Skeletal muscle tissue (tissue), 4 donors: ENCODE results near the gene RGS7. TPM values are rescaled to one million over a fixed set of nuclear protein-coding genes. Genes with fewer than 3 reads are reported as not detected.

Experiments
- H3K27ac ChIP-seq: one replicate; pipeline ENCODE4 v1.7.0; 2013; ENCODE audit warnings: mild to moderate bottlenecking, low read depth, low read length, inconsistent platforms
- H3K27me3 ChIP-seq, 3 donors: one replicate each; pipeline ENCODE4 v1.7.0; 2013; ENCODE audit warnings: low read length in 3 of 3; ENCODE audit not compliant: control insufficient read depth in 3 of 3, insufficient read depth in 3 of 3
- H3K36me3 ChIP-seq, 3 donors: one replicate each; pipeline ENCODE4 v1.7.0; 2013; ENCODE audit warnings: low read length in 3 of 3; ENCODE audit not compliant: control insufficient read depth in 3 of 3, insufficient read depth in 3 of 3
- H3K4me1 ChIP-seq, 3 donors: one replicate each; pipeline ENCODE4 v1.7.0; 2013; ENCODE audit warnings: low read length in 3 of 3, mild to moderate bottlenecking in 3 of 3; ENCODE audit not compliant: control insufficient read depth in 3 of 3, insufficient read depth in 3 of 3
- H3K4me3 ChIP-seq, 3 donors: one replicate each; pipeline ENCODE4 v1.7.0; 2013; ENCODE audit warnings: low read length in 3 of 3
- H3K9ac ChIP-seq, 3 donors: one replicate each; pipeline ENCODE4 v1.7.0; 2013; ENCODE audit warnings: low read length in 3 of 3, mild to moderate bottlenecking in 3 of 3, moderate library complexity in 2 of 3, low read depth in 1 of 3
- H3K9me3 ChIP-seq, 3 donors: one replicate each; pipeline ENCODE4 v1.7.0; 2013; ENCODE audit warnings: low read length in 3 of 3; ENCODE audit not compliant: control insufficient read depth in 3 of 3
- total RNA-seq: library from RNA; depleted of rRNA; stranded (reverse); fragments of >200 nt; gene quantifications from one replicate; pipeline ENCODE4 v1.2.3, GENCODE V29; 2014
- donor health status: Osteomylitis.

The RGS7 gene
- total RNA-seq, 1 donor from 2014 or later = not detected

DNA sequence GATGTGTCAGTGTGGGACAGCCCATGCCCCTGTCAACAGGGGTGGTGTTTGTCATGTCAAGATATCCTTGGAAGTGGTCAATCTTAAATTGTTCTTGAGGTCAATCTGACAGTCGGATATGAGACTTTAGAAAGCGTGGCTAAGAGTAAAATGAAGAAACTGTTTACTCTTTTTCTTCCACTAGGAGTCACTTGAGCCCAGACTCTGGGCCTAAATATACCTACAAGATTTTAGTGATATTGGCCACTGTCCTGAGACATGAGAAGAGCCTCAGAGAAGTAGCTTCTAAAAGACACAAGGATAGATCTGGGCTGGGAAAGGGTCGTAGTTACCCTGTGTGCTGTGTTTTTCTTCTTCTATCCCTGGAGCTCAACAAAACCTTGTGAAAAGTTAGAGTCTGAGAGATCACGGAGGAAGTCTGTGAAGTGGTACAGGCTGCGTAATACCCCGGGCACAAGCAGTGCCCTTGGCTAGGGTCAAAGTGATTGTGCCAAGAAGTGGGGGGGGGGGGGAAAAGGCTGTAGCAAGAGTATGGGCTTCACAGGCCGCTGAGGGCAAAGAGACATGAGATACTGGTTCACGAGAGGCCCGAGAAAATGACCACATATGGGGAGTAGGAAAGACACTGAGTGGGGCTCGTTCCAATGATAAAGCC lies 389.8 kb downstream of the RGS7 start:
- Histone ChIP-seq H3K36me3 (no peaks in the 10 kb centered on the region), H3K4me3 (no peak overlapping the region), H3K27ac (no peak overlapping the region), H3K27me3 (no peaks in the 10 kb centered on the region), H3K9ac (no peak overlapping the region), H3K4me1 (no peaks in the 10 kb centered on the region), H3K9me3 (no peaks in the 10 kb centered on the region)

DNA sequence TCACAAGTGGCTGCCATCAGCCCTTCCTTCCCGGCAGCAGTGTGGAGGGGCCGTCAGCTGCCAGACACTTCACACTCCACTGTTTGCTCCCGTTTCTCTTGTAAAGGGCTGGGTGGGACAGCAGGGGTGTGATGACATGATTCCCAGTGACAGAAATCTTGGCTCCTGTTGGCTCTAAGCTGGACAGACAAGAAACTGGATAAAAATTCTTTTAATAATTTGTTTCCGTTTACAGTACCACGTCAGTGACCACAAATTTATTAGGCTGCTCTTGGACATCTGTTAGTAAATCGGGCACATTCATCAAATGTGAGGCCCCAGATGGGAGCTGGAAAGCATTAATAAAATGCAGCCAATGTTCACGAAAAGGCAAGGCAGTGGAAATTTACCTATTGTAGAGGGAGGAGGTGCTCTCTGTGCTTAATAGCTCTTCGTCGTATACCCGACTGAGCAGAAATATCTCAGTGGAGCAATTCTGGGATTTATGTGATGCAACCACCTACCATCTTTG lies 391.4 kb downstream of the RGS7 start:
- no peaks in the 10 kb centered on the region for H3K4me1 ChIP-seq
- H3K36me3 ChIP-seq = no peaks in the 10 kb centered on the region
- no peaks in the 10 kb centered on the region for H3K27me3 ChIP-seq
- no peaks in the 10 kb centered on the region for H3K9me3 ChIP-seq
- no peak overlapping the region for H3K9ac ChIP-seq
- no peak overlapping the region for H3K4me3 ChIP-seq
- H3K27ac ChIP-seq = no peak overlapping the region

DNA sequence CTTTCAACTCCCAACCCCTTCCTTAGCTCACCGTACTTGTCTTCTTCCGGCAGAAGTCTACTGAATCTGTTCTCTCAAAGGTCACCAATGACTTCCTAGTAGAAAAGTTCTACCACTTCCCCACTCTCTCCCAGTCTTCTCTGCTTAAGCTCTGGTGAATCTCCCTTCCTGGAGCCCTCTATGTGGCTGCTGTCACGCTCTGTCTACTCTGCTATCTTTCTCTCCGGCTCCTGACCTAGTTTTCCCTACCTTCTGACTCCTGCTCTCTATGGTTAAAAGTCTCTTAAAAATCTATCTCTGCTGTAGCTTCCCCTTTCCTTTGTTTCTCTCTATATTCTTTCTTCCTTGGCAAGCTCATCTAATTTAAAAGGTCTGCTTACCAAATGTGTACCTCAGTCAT lies 394.9 kb downstream of the RGS7 start:
- H3K4me3 ChIP-seq = no peak overlapping the region
- H3K36me3 ChIP-seq = no peaks in the 10 kb centered on the region
- no peak overlapping the region for H3K27ac ChIP-seq
- H3K4me1 ChIP-seq = no peaks in the 10 kb centered on the region
- H3K9me3 ChIP-seq = no peaks in the 10 kb centered on the region
- no peaks in the 10 kb centered on the region for H3K27me3 ChIP-seq
- H3K9ac ChIP-seq = no peak overlapping the region

DNA sequence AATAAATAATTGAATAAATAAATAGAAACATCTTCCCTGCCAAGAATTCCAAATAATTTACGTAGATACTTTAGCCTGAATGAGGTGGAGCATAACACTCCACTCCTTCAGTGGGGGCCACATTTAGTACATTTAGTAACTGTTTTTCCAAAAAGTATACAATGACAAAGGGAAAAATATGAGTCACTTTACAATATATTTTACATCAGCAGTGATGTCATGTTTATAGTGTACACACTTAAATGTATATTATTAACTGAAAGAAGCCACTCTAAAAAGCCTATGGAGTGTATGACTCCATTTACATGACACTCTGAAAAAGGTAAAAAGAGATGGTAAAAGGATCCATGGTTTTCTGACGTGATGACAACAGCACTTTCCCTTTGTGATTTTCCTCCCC lies 400.6 kb downstream of the RGS7 start:
- no peaks in the 10 kb centered on the region for H3K9me3 ChIP-seq
- H3K27me3 ChIP-seq = no peaks in the 10 kb centered on the region
- H3K4me3 ChIP-seq = no peak overlapping the region
- H3K9ac ChIP-seq = no peak overlapping the region
- H3K36me3 ChIP-seq = no peaks in the 10 kb centered on the region
- H3K4me1 ChIP-seq = no peaks in the 10 kb centered on the region
- H3K27ac ChIP-seq = no peak overlapping the region

DNA sequence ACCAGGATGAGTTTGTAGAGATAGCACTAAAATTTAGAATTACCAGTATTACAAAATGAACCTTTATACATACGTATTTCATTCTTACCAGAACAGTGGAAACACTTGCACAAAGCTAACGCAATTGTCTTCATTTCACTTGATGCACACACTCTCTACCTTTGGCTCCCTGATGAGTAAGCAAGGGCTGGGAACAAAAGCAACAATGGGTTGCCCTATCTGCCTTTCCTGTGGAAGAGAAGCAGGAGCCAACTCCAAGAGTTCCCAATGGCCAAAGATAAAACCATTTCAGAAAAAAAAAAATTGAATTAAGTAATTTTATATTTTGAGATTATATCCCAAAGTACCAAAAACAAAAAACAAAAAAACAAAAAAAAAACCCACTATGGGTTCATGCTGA lies 401.0 kb downstream of the RGS7 start:
- Histone ChIP-seq H3K4me3 (no peak overlapping the region), H3K27me3 (no peaks in the 10 kb centered on the region), H3K4me1 (no peaks in the 10 kb centered on the region), H3K27ac (no peak overlapping the region), H3K36me3 (no peaks in the 10 kb centered on the region), H3K9me3 (no peaks in the 10 kb centered on the region), H3K9ac (no peak overlapping the region)

DNA sequence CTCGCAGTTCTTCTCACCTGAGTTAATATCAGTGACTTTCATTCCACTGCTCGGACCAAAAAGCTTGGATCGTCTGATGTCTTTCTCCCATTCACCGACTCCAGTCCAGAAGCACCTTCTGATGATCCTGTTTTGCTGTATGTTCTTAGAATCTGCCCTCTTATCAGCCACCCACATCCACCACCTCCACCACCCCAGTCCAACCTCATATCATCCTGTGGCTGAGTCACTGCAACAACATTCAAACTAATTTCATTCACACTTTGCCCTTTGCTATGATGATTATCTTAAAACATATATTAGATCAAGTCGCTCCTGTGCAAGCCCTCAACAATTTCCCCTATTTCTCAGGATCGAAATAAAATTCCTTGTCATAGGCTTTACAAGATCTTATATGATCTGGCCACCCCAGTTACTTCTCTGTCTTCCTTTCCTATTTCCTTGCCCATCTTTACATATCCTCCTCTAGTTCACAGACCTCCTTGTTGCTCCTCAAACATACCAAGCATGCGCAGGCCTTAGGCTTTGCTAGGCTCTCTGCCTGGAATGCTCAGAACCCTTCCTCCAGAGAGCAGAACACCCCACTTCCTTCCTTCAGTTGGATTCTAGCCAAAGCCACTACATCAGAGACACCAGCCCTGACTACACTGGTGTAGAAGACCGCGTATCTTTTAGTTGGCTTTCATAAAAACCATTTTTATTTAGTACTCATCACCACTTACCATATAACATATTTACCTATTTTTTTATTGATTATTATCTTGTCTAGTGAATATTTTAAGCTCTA lies 409.4 kb downstream of the RGS7 start:
- no peaks in the 10 kb centered on the region for H3K27me3 ChIP-seq
- no peaks in the 10 kb centered on the region for H3K36me3 ChIP-seq
- H3K4me3 ChIP-seq = no peak overlapping the region
- H3K9me3 ChIP-seq = no peaks in the 10 kb centered on the region
- no peaks in the 10 kb centered on the region for H3K4me1 ChIP-seq
- no peak overlapping the region for H3K27ac ChIP-seq
- no peak overlapping the region for H3K9ac ChIP-seq

DNA sequence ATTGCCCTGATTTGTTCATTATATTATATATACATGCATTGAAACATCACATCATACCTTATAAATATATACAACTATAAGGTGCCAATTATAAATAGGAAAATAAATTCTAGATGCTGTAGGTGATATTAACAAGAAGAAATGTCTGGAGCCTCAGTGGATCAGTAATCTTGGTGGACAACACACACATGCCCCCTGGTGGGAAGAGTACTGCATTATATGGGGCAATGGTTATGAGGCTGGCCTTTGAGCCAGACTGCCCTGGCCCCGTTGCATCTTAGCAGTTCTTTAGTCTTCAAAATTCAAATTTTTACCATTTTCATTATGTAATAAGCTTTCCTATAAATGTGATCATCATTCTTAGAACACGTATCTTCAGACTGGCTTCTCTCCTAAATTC lies 410.1 kb downstream of the RGS7 start:
- Histone ChIP-seq H3K4me1 (no peaks in the 10 kb centered on the region), H3K9me3 (no peaks in the 10 kb centered on the region), H3K9ac (no peak overlapping the region), H3K27me3 (no peaks in the 10 kb centered on the region), H3K4me3 (no peak overlapping the region), H3K27ac (no peak overlapping the region), H3K36me3 (no peaks in the 10 kb centered on the region)

DNA sequence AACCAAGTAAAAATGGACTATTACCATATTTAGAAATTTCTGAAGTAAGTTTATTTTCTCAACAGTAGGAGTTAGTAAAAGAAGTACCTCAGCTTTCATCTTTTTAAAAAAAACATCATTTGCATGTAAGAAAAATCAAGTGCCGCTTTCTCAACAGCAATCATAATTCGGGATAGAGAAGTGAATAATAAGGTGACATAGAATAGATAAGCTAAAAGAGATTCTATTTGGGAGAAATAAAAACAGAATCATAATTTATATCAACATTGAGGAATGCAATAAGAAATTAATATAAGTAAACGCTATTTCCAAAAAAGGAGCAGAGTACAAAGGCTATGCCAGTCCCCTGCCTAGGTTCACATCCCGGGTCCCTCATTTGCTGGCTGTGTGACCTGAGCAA lies 414.1 kb downstream of the RGS7 start:
- Histone ChIP-seq H3K4me1 (no peaks in the 10 kb centered on the region), H3K36me3 (no peaks in the 10 kb centered on the region), H3K9ac (no peak overlapping the region), H3K4me3 (no peak overlapping the region), H3K9me3 (no peaks in the 10 kb centered on the region), H3K27ac (no peak overlapping the region), H3K27me3 (no peaks in the 10 kb centered on the region)

DNA sequence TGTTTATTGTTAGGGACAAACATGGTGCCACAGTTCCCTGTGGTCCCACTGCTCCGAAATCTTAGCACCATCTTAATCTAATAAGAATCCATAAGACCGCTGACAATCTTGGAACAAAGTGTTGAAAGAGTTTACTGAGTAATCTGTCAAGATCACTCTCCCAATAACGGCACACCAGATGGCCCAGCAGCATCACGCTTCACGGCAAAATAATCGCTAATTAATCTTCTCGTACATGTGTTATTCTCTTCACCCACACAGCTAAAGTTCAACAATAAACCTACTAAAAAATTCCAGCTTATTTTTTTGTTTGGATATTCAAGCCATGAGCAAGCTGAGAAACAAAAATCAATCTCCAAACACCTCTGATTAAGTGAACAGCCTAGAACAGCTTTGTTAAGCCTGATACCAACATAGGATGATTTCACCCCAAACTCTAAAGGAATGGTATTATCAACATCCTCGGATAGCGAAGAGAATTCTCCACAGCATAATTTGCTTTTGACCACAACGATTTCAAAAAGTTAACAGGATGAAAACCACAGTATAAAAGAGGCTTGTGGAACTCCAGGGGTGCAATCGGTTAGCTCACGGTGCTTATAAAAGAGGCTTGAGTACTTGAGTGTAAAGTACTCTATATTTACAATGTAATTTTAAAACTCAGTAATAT lies 415.2 kb downstream of the RGS7 start:
- H3K27ac ChIP-seq = no peak overlapping the region
- H3K9me3 ChIP-seq = peaks cover 2 to 5% (median 3%) of the 10 kb centered on the region in 3 donors
- H3K36me3 ChIP-seq = no peaks in the 10 kb centered on the region
- H3K27me3 ChIP-seq = no peaks in the 10 kb centered on the region
- no peaks in the 10 kb centered on the region for H3K4me1 ChIP-seq
- no peak overlapping the region for H3K4me3 ChIP-seq
- H3K9ac ChIP-seq = no peak overlapping the region
